HepG2 (cell line): ENCODE measurements around the gene IGFBP5. TPM values are rescaled to one million over a fixed set of nuclear protein-coding genes. Genes with fewer than 3 reads are reported as not detected.

Experiments used
- ATAC-seq: fragments of 200-7000 bp; cut with Tn5 transposase; 3 replicates; pipeline ENCODE4 v1.9.1; 2020; ENCODE audit warnings: mild to moderate bottlenecking, moderate library complexity
- BruUV-seq: library from RNA; stranded (reverse); fragments of 400-500 nt; replicated peaks from 2 replicates; lab custom pipeline; 2021; lab: Mats Ljungman, UMichigan
- CTCF ChIA-PET: fragments of 300-600 bp; formaldehyde crosslinking; extraction: SDS; loops from one replicate; lab custom pipeline; 2021; ENCODE audit warnings: low total read pairs, inconsistent platforms, low intra/inter-chr PET ratio; lab: Yijun Ruan, JAX
- POLR2A ChIA-PET: fragments of 350-600 bp; sonication (Branson Sonifier 250); formaldehyde crosslinking; loops from one replicate; lab custom pipeline; 2020; ENCODE audit warnings: antibody characterized with exemption, inconsistent platforms; lab: Yijun Ruan, JAX
- DNase-seq: peaks from one replicate; pipeline ENCODE4 v3.0.0-alpha.2; 2015; ENCODE audit warnings: low spot score
- FAIRE-seq: peaks from 3 replicates; lab custom pipeline; 2011; peaks lifted over from hg19 to GRCh38; lab: Jason Lieb, UNC
- H2AFZ ChIP-seq: one replicate; pipeline ENCODE4 v1.6.1; 2011; ENCODE audit warnings: low read length, inconsistent platforms
- H3K27ac ChIP-seq: fragments of 300-600 bp; 3 replicates; pipeline ENCODE4 v1.8.0; 2011; ENCODE audit warnings: mixed run types, mild to moderate bottlenecking, mixed read lengths, low read length, inconsistent platforms; ENCODE audit not compliant: insufficient read depth; ENCODE audit errors: extremely low read length
- H3K27me3 ChIP-seq, 2 experiments: fragments of 200-600 bp in 1 of 2; 2 replicates in 1 of 2; 3 replicates in 1 of 2; pipeline versions ENCODE4 v1.6.0 to v1.8.0; 2011; ENCODE audit warnings: low read length in 2 of 2, mild to moderate bottlenecking in 2 of 2, moderate library complexity in 2 of 2, inconsistent platforms in 1 of 2; ENCODE audit not compliant: insufficient read depth in 2 of 2, control insufficient read depth in 1 of 2
- H3K36me3 ChIP-seq, 2 experiments: fragments of 200-600 bp in 1 of 2; replicated peaks in 1 of 2; 2 replicates in 1 of 2; 3 replicates in 1 of 2; pipeline versions ENCODE4 v1.5.1 to v1.8.0; 2011; ENCODE audit warnings: low read length in 2 of 2, inconsistent platforms in 1 of 2; ENCODE audit not compliant: insufficient read depth in 2 of 2, control insufficient read depth in 1 of 2
- H3K4me1 ChIP-seq: 2 replicates; pipeline ENCODE4 v1.5.1; 2012; ENCODE audit warnings: low read length, inconsistent platforms; ENCODE audit not compliant: insufficient read depth
- H3K4me2 ChIP-seq: 2 replicates; pipeline ENCODE4 v1.6.0; 2011; ENCODE audit warnings: low read depth, low read length, inconsistent platforms
- H3K4me3 ChIP-seq, 3 experiments: fragments of 200-600 bp in 1 of 3; sonication (generic), shearing (Covaris generic) in 1 of 3; replicated peaks in 1 of 3; 2 replicates each; pipeline ENCODE4 v1.5.1; 2011 to 2016; ENCODE audit warnings: low read length in 3 of 3, inconsistent platforms in 2 of 3, low read depth in 2 of 3, mild to moderate bottlenecking in 2 of 3, control low read depth in 1 of 3, mixed read lengths in 1 of 3; ENCODE audit not compliant: insufficient read depth in 1 of 3
- H3K79me2 ChIP-seq: one replicate; pipeline ENCODE4 v1.6.1; 2011; ENCODE audit warnings: low read length, inconsistent platforms; ENCODE audit not compliant: insufficient read depth
- H3K9ac ChIP-seq: 2 replicates; pipeline ENCODE4 v1.6.0; 2011; ENCODE audit warnings: mild to moderate bottlenecking, low read depth, low read length, inconsistent platforms; ENCODE audit not compliant: insufficient read depth
- H3K9me3 ChIP-seq: 2 replicates; pipeline ENCODE4 v1.5.1; 2012; ENCODE audit warnings: mild to moderate bottlenecking, low read length
- H4K20me1 ChIP-seq: 2 replicates; pipeline ENCODE4 v1.6.0; 2011; ENCODE audit warnings: inconsistent platforms, mild to moderate bottlenecking, low read length, moderate library complexity; ENCODE audit not compliant: insufficient read depth
- ARHGAP35 ChIP-seq: sonication (generic); formaldehyde crosslinking; IDR thresholded peaks from 2 replicates; pipeline ENCODE4 v1.9.0; 2022; ENCODE audit warnings: mild to moderate bottlenecking, inconsistent platforms, moderate library complexity, missing genetic modification reagents, borderline replicate concordance
- CBX1 ChIP-seq: IDR thresholded peaks from one replicate; pipeline ENCODE4 v1.6.1; 2016; ENCODE audit warnings: antibody characterized with exemption, low read depth
- HNF4A ChIP-seq: sonication (generic); formaldehyde crosslinking; IDR thresholded peaks from 2 replicates; pipeline ENCODE4 v1.4.0; 2020; ENCODE audit warnings: missing genetic modification reagents
- KAT7 ChIP-seq: IDR thresholded peaks from 2 replicates; pipeline ENCODE4 v1.6.1; 2018; ENCODE audit warnings: borderline replicate concordance, missing compliant biosample characterization
- NPAS2 ChIP-seq: sonication (generic); formaldehyde crosslinking; IDR thresholded peaks from 2 replicates; pipeline ENCODE4 v1.8.0; 2022; ENCODE audit warnings: mild to moderate bottlenecking, missing genetic modification reagents, borderline replicate concordance
- NRL ChIP-seq: sonication (generic); formaldehyde crosslinking; IDR thresholded peaks from 2 replicates; pipeline ENCODE4 v1.5.0; 2020; ENCODE audit warnings: missing genetic modification reagents, mild to moderate bottlenecking, moderate library complexity, borderline replicate concordance
- ZNF20 ChIP-seq: sonication (generic); formaldehyde crosslinking; IDR thresholded peaks from 2 replicates; pipeline ENCODE4 v1.4.0; 2020; ENCODE audit warnings: mild to moderate bottlenecking, moderate library complexity, missing genetic modification reagents
- ZNF232 ChIP-seq: sonication (generic); formaldehyde crosslinking; IDR thresholded peaks from 2 replicates; pipeline ENCODE4 v1.4.0; 2020; ENCODE audit warnings: missing genetic modification reagents, borderline replicate concordance
- ZNF331 ChIP-seq: sonication (generic); formaldehyde crosslinking; IDR thresholded peaks from 2 replicates; pipeline ENCODE4 v1.4.0; 2020; ENCODE audit warnings: missing genetic modification reagents
- ZNF552 ChIP-seq: sonication (generic); formaldehyde crosslinking; IDR thresholded peaks from 2 replicates; pipeline ENCODE4 v1.9.0; 2022; ENCODE audit warnings: missing genetic modification reagents, mild to moderate bottlenecking, borderline replicate concordance
- ZNF563 ChIP-seq: sonication (generic); formaldehyde crosslinking; IDR thresholded peaks from 2 replicates; pipeline ENCODE4 v1.8.0; 2022; ENCODE audit warnings: mild to moderate bottlenecking, moderate library complexity, missing genetic modification reagents
- ZNF570 ChIP-seq: sonication (generic); formaldehyde crosslinking; IDR thresholded peaks from 2 replicates; pipeline ENCODE4 v1.4.0; 2020; ENCODE audit warnings: mild to moderate bottlenecking, missing genetic modification reagents, borderline replicate concordance
- WGBS: methylation state at CpG from one replicate; pipeline ENCODE4 v1.1.6; 2017; ENCODE audit warnings: low lambda C conversion rate; 5-methylcytosine and 5-hydroxymethylcytosine counted together
- in situ Hi-C: cut with HindIII; loops from 2 replicates; pipeline ENCODE4 v1.10.0; 2017; ENCODE audit warnings: low pct_unique_long_range_greater_than_20kb; ENCODE audit not compliant: extremely low pct_ligation_motif_present
- intact Hi-C: fragments of 100-400 bp; cut with micrococcal nuclease; formaldehyde crosslinking; loops from one replicate; pipeline ENCODE4 v1.10.0; 2022; ENCODE audit not compliant: unreplicated experiment
- polyA plus RNA-seq, 8 experiments: library from polyadenylated mRNA; depleted of rRNA in 3 of 8; stranded (reverse) in 7 of 8; unstranded in 1 of 8; fragments of >200 nt; fragmentation: Illumina TruSeq in 4 of 8; extraction: Trizol in 4 of 8; gene quantifications; 2 replicates each; pipeline versions ENCODE4 v1.2.1 to v1.2.3, GENCODE V29; 2011 to 2016; ENCODE audit warnings: low read depth in 4 of 8, missing spikeins in 1 of 8, mixed read lengths in 1 of 8; ENCODE audit not compliant: insufficient read depth in 1 of 8
- total RNA-seq, 5 experiments: library from RNA; depleted of rRNA; stranded (reverse); fragments of >200 nt; fragmentation: Illumina TruSeq; extraction: Trizol; gene quantifications; 2 replicates each; pipeline ENCODE4 v1.2.3, GENCODE V29; 2016; ENCODE audit warnings: low read depth in 1 of 5
- TF ChIP-seq, protein P1 (sequence below): sonication (generic); formaldehyde crosslinking; IDR thresholded peaks from 2 replicates; pipeline ENCODE4 v1.5.0; 2020; ENCODE audit warnings: mild to moderate bottlenecking, missing genetic modification reagents
- TF ChIP-seq, protein P2 (sequence below): sonication (generic); formaldehyde crosslinking; conservative IDR thresholded peaks from 2 replicates; pipeline ENCODE4 v1.4.0; 2020; ENCODE audit warnings: missing genetic modification reagents
- TF ChIP-seq, protein P3 (sequence below): IDR thresholded peaks from 2 replicates; pipeline ENCODE4 v1.6.1; 2012; ENCODE audit warnings: inconsistent platforms
- TF ChIP-seq, protein P4 (sequence below): sonication (generic); formaldehyde crosslinking; IDR thresholded peaks from 2 replicates; pipeline ENCODE4 v1.8.0; 2022; ENCODE audit warnings: missing genetic modification reagents, low read depth, mild to moderate bottlenecking, borderline replicate concordance
- TF ChIP-seq, protein P5 (sequence below): sonication (generic); formaldehyde crosslinking; IDR thresholded peaks from 2 replicates; pipeline ENCODE4 v1.4.0; 2020; ENCODE audit warnings: missing genetic modification reagents

The IGFBP5 gene
- total and polyA plus RNA-seq, 2 of the 13 experiments (the other 11 are each of a cell fraction or from before 2014, with no cell fraction given) = 0.15 TPM; not detected in 1

DNA sequence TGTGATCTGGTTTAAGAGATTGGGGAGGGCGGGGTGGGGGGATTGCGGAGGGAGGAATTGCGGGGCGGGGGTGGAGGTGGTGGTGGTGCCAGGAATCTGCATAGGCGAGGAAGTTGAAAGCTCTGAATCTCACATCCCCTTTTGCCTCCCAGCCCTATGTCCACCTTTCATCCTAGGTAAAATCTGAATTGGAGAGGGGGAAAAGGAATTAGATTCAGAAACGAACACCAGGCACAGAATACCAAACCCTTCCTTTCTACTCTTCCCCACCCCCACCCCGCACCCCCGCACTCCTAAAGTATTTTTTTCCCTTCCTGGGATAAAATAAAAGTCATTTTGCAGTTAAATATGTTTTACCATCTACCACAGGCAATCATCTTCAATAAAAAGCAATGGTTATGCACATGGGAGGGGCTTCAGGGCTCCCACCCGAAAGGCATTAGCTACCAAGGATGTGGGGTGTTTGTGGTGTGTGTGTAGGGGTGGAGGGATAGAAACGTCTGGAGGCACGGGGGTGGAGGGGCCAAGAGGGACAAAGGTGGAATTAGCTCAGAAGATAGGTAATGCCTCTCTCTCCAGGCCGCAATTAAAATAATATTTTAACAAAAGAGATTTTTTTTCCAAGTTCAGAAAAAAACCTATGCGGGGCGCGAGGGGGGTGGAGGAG is 1.8 kb downstream of the IGFBP5 start:
- ATAC-seq (no peak), FAIRE-seq (no peak), DNase-seq (no peak)
- 17% methylated on average over 15 of the region's 15 CpGs for WGBS
- intact Hi-C loops (loop anchor here (10.0 kb wide), 1 partner anchor 641 kb away; no protein-coding TSS in a partner anchor), in situ Hi-C loops (loop anchor here (5.0 kb wide), 2 partner anchors 454 to 1019 kb away; no protein-coding TSS in a partner anchor)
- H3K79me2 ChIP-seq = no peaks in the 10 kb centered on the region
- no peaks in the 10 kb centered on the region for H3K9me3 ChIP-seq
- no peak overlapping the region for H3K9ac ChIP-seq
- ChIA-PET POLR2A (no interaction called here), CTCF (no interaction called here)
- H3K4me3 ChIP-seq = no peak overlapping the region
- no peak for TF ChIP-seq ZNF552 (CRISPR knock-in tag)
- TF ChIP-seq NRL (CRISPR knock-in tag) = no peak
- TF ChIP-seq ZNF570 (CRISPR knock-in tag) = no peak
- TF ChIP-seq ZNF20 (CRISPR knock-in tag) = no peak
- no peak for TF ChIP-seq HNF4A (CRISPR knock-in tag)
- TF ChIP-seq, protein P1, sequence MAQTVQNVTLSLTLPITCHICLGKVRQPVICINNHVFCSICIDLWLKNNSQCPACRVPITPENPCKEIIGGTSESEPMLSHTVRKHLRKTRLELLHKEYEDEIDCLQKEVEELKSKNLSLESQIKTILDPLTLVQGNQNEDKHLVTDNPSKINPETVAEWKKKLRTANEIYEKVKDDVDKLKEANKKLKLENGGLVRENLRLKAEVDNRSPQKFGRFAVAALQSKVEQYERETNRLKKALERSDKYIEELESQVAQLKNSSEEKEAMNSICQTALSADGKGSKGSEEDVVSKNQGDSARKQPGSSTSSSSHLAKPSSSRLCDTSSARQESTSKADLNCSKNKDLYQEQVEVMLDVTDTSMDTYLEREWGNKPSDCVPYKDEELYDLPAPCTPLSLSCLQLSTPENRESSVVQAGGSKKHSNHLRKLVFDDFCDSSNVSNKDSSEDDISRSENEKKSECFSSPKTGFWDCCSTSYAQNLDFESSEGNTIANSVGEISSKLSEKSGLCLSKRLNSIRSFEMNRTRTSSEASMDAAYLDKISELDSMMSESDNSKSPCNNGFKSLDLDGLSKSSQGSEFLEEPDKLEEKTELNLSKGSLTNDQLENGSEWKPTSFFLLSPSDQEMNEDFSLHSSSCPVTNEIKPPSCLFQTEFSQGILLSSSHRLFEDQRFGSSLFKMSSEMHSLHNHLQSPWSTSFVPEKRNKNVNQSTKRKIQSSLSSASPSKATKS = no peak
- no peak for TF ChIP-seq ZNF563
- TF ChIP-seq, protein P2, sequence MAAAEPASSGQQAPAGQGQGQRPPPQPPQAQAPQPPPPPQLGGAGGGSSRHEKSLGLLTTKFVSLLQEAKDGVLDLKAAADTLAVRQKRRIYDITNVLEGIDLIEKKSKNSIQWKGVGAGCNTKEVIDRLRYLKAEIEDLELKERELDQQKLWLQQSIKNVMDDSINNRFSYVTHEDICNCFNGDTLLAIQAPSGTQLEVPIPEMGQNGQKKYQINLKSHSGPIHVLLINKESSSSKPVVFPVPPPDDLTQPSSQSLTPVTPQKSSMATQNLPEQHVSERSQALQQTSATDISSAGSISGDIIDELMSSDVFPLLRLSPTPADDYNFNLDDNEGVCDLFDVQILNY (CRISPR knock-in tag) = no peak
- TF ChIP-seq, protein P3, sequence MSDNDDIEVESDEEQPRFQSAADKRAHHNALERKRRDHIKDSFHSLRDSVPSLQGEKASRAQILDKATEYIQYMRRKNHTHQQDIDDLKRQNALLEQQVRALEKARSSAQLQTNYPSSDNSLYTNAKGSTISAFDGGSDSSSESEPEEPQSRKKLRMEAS = no peak
- TF ChIP-seq ARHGAP35 (CRISPR knock-in tag) = no peak
- no peak for TF ChIP-seq NPAS2 (CRISPR knock-in tag)
- TF ChIP-seq KAT7 = no peak
- no peak for TF ChIP-seq ZNF331
- TF ChIP-seq CBX1 = no peak
- TF ChIP-seq, protein P4, sequence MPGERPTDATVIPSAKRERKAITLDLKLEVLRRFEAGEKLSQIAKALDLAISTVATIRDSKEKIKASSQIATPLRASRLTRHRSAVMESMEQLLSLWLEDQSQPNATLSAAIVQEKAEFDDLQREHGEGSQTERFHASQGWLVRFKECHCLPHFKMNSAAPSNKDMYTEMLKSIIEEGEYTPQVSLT (CRISPR knock-in tag) = no peak
- no peak for TF ChIP-seq ZNF232 (CRISPR knock-in tag)
- TF ChIP-seq, protein P5, sequence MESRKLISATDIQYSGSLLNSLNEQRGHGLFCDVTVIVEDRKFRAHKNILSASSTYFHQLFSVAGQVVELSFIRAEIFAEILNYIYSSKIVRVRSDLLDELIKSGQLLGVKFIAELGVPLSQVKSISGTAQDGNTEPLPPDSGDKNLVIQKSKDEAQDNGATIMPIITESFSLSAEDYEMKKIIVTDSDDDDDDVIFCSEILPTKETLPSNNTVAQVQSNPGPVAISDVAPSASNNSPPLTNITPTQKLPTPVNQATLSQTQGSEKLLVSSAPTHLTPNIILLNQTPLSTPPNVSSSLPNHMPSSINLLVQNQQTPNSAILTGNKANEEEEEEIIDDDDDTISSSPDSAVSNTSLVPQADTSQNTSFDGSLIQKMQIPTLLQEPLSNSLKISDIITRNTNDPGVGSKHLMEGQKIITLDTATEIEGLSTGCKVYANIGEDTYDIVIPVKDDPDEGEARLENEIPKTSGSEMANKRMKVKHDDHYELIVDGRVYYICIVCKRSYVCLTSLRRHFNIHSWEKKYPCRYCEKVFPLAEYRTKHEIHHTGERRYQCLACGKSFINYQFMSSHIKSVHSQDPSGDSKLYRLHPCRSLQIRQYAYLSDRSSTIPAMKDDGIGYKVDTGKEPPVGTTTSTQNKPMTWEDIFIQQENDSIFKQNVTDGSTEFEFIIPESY = no peak
- H4K20me1 ChIP-seq = no peaks in the 10 kb centered on the region
- no peak overlapping the region for H3K27ac ChIP-seq
- peaks cover 30 to 85% of the 10 kb centered on the region in 2 experiments for H3K27me3 ChIP-seq
- no TSS peak for BruUV-seq
- H3K4me1 ChIP-seq = no peaks in the 10 kb centered on the region
- H3K36me3 ChIP-seq = no peaks in the 10 kb centered on the region
- H3K4me2 ChIP-seq = no peak overlapping the region
- no peak overlapping the region for H2AFZ ChIP-seq
